ENCODE data around the gene PDGFD. TPM values are rescaled to one million over a fixed set of nuclear protein-coding genes. Genes with fewer than 3 reads are reported as not detected.

PDGFD gene
- polyA plus RNA-seq, 1 donor from 2014 or later: 1.0 TPM

DNA sequence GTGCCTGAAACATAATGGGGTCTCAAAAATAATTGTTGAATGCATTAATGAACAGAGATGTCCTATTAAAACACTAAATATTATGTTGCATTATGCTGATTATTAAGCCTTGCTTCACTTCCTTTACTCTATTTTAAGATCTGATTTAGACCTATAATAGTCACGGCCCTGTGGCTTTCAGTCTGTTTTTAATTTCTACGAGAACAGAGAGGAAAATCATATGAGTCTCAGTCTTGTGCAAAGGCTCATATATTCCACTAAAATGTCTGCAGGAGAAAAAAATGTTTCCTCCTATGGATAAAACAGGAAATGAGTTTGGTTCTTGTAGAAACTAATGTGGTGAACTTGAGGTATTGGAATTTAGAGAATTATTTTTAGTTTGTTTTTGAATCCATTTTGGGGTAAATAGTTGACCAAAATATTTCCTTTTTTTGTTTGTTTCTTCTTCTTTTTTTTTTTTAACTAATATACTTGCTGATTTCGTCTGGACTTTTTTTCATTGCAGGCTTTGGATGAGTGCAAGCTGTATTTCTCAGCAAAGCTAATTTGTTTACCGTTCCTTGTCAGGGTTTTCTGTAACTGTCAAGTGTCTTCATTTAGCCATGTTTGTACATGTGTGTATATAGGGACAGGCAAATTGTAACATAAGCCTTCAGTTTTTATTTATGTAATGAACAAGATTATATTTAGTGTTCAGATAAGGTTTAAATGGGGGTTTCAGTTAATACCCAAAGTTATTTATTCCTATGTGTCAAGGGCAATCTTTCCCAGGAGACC is 266.6 kb downstream of the PDGFD start:
- Histone ChIP-seq H2AFZ (ENCODE audit: low read depth, low read length) (no peak overlapping the region), H3K79me2 (replicated peaks; ENCODE audit: insufficient read depth, low read length) (no peaks in the 10 kb centered on the region), H4K20me1 (ENCODE audit: insufficient read depth) (no peaks in the 10 kb centered on the region), H3F3A (ENCODE audit: insufficient read depth, low read length, poor library complexity, severe bottlenecking) (no peaks in the 10 kb centered on the region), H3K9me2 (ENCODE audit: insufficient read depth, low read length) (no peaks in the 10 kb centered on the region), H3K27ac (ENCODE audit: low read length) (no peak overlapping the region), H3K4me3 (ENCODE audit: low read length) (no peak overlapping the region), H3K36me3 (ENCODE audit: insufficient read depth, low read length) (no peaks in the 10 kb centered on the region), H3K9me3 (ENCODE audit: low read length) (no peaks in the 10 kb centered on the region), H3K27me3 (ENCODE audit: insufficient read depth, low read depth, low read length) (no peaks in the 10 kb centered on the region), H3K4me2 (ENCODE audit: low read length) (no peak overlapping the region), H3K9ac (ENCODE audit: low read length) (no peak overlapping the region)
- TF ChIP-seq TAF1 (IDR thresholded peaks at IDR 0.05; ENCODE audit: low read depth) (no peak), EZH2 (IDR thresholded peaks at IDR 0.05; ENCODE audit: borderline replicate concordance, insufficient read depth, low read length, poor library complexity, severe bottlenecking) (no peak), MXI1 (conservative IDR thresholded peaks at IDR 0.05; ENCODE audit: poor library complexity, severe bottlenecking) (no peak), EP300 (conservative IDR thresholded peaks at IDR 0.05; ENCODE audit: poor library complexity, severe bottlenecking) (no peak), POLR2AphosphoS5 (IDR thresholded peaks at IDR 0.05) (no peak), SMC3 (conservative IDR thresholded peaks at IDR 0.05; ENCODE audit: poor library complexity) (no peak), RAD21 (conservative IDR thresholded peaks at IDR 0.05) (no peak)
- TF ChIP-seq, protein P1, sequence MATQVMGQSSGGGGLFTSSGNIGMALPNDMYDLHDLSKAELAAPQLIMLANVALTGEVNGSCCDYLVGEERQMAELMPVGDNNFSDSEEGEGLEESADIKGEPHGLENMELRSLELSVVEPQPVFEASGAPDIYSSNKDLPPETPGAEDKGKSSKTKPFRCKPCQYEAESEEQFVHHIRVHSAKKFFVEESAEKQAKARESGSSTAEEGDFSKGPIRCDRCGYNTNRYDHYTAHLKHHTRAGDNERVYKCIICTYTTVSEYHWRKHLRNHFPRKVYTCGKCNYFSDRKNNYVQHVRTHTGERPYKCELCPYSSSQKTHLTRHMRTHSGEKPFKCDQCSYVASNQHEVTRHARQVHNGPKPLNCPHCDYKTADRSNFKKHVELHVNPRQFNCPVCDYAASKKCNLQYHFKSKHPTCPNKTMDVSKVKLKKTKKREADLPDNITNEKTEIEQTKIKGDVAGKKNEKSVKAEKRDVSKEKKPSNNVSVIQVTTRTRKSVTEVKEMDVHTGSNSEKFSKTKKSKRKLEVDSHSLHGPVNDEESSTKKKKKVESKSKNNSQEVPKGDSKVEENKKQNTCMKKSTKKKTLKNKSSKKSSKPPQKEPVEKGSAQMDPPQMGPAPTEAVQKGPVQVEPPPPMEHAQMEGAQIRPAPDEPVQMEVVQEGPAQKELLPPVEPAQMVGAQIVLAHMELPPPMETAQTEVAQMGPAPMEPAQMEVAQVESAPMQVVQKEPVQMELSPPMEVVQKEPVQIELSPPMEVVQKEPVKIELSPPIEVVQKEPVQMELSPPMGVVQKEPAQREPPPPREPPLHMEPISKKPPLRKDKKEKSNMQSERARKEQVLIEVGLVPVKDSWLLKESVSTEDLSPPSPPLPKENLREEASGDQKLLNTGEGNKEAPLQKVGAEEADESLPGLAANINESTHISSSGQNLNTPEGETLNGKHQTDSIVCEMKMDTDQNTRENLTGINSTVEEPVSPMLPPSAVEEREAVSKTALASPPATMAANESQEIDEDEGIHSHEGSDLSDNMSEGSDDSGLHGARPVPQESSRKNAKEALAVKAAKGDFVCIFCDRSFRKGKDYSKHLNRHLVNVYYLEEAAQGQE (IDR thresholded peaks at IDR 0.05; ENCODE audit: borderline replicate concordance): no peak
- TF ChIP-seq, protein P2, sequence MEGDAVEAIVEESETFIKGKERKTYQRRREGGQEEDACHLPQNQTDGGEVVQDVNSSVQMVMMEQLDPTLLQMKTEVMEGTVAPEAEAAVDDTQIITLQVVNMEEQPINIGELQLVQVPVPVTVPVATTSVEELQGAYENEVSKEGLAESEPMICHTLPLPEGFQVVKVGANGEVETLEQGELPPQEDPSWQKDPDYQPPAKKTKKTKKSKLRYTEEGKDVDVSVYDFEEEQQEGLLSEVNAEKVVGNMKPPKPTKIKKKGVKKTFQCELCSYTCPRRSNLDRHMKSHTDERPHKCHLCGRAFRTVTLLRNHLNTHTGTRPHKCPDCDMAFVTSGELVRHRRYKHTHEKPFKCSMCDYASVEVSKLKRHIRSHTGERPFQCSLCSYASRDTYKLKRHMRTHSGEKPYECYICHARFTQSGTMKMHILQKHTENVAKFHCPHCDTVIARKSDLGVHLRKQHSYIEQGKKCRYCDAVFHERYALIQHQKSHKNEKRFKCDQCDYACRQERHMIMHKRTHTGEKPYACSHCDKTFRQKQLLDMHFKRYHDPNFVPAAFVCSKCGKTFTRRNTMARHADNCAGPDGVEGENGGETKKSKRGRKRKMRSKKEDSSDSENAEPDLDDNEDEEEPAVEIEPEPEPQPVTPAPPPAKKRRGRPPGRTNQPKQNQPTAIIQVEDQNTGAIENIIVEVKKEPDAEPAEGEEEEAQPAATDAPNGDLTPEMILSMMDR (IDR thresholded peaks at IDR 0.05; ENCODE audit: poor library complexity, severe bottlenecking): no peak

DNA sequence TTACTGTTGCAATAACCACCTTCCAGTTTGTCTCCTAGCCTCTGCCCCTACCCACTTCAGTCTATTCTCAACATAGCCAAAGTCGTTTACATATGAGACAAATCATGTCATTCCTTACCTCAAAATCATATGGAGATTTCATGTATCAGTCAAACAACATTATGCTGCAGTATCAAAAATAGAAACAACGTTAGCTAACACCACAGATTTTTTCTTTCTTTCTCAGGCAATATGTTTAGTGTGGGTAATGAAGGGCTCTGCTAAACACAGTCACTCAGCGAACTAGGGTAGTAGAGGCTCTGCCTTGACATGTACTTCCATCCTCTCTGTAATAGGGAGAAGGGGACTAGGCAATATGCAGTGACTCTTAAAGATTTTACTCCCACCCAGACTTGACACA is 268.8 kb downstream of the PDGFD start:
- TF ChIP-seq EP300 (conservative IDR thresholded peaks at IDR 0.05; ENCODE audit: poor library complexity, severe bottlenecking) (no peak), RAD21 (conservative IDR thresholded peaks at IDR 0.05) (no peak), MXI1 (conservative IDR thresholded peaks at IDR 0.05; ENCODE audit: poor library complexity, severe bottlenecking) (no peak), POLR2AphosphoS5 (IDR thresholded peaks at IDR 0.05) (no peak), TAF1 (IDR thresholded peaks at IDR 0.05; ENCODE audit: low read depth) (no peak), EZH2 (IDR thresholded peaks at IDR 0.05; ENCODE audit: borderline replicate concordance, insufficient read depth, low read length, poor library complexity, severe bottlenecking) (no peak)
- TF ChIP-seq, protein P1 (IDR thresholded peaks at IDR 0.05; ENCODE audit: borderline replicate concordance): no peak
- TF ChIP-seq, protein P2 (IDR thresholded peaks at IDR 0.05; ENCODE audit: poor library complexity, severe bottlenecking): no peak
- no peak overlapping the region for H3K4me2 ChIP-seq (ENCODE audit: low read length)
- no peaks in the 10 kb centered on the region for H3K36me3 ChIP-seq (ENCODE audit: insufficient read depth, low read length)
- no peak overlapping the region for H3K9ac ChIP-seq (ENCODE audit: low read length)
- H3K27ac ChIP-seq (ENCODE audit: low read length): no peak overlapping the region
- no peaks in the 10 kb centered on the region for H3F3A ChIP-seq (ENCODE audit: insufficient read depth, low read length, poor library complexity, severe bottlenecking)
- H2AFZ ChIP-seq (ENCODE audit: low read depth, low read length): no peak overlapping the region
- no peaks in the 10 kb centered on the region for H3K9me2 ChIP-seq (ENCODE audit: insufficient read depth, low read length)
- H3K27me3 ChIP-seq (ENCODE audit: insufficient read depth, low read depth, low read length): no peaks in the 10 kb centered on the region
- no peaks in the 10 kb centered on the region for H3K79me2 ChIP-seq (replicated peaks; ENCODE audit: insufficient read depth, low read length)
- H3K4me3 ChIP-seq (ENCODE audit: low read length): no peak overlapping the region
- H4K20me1 ChIP-seq (ENCODE audit: insufficient read depth): no peaks in the 10 kb centered on the region
- H3K9me3 ChIP-seq (ENCODE audit: low read length): no peaks in the 10 kb centered on the region

All from neural cell (in vitro differentiated cells).